VCaP (cell line): ENCODE results near the gene PTGDS.

ENCODE experiments used
- H3K27ac ChIP-seq: fragments of 450-650 bp; 2 replicates; pipeline ENCODE4 v1.5.1; 2017
- TF ChIP-seq, protein P1 (sequence below): fragments of 450-650 bp; conservative IDR thresholded peaks from 2 replicates; pipeline ENCODE4 v1.5.1; 2017; ENCODE audit warnings: mild to moderate bottlenecking, moderate library complexity

PTGDS gene

GRCh38 chr9:137014776-137015539 is 37.7 kb downstream of the PTGDS start:
- no peak overlapping the region for H3K27ac ChIP-seq
- TF ChIP-seq, protein P1, sequence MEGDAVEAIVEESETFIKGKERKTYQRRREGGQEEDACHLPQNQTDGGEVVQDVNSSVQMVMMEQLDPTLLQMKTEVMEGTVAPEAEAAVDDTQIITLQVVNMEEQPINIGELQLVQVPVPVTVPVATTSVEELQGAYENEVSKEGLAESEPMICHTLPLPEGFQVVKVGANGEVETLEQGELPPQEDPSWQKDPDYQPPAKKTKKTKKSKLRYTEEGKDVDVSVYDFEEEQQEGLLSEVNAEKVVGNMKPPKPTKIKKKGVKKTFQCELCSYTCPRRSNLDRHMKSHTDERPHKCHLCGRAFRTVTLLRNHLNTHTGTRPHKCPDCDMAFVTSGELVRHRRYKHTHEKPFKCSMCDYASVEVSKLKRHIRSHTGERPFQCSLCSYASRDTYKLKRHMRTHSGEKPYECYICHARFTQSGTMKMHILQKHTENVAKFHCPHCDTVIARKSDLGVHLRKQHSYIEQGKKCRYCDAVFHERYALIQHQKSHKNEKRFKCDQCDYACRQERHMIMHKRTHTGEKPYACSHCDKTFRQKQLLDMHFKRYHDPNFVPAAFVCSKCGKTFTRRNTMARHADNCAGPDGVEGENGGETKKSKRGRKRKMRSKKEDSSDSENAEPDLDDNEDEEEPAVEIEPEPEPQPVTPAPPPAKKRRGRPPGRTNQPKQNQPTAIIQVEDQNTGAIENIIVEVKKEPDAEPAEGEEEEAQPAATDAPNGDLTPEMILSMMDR = no peak

GRCh38 chr9:137015540-137015930 is 38.2 kb downstream of the PTGDS start:
- H3K27ac ChIP-seq = no peak overlapping the region
- TF ChIP-seq, protein P1 = no peak

GRCh38 chr9:137015976-137016375 is 38.7 kb downstream of the PTGDS start:
- no peak overlapping the region for H3K27ac ChIP-seq
- TF ChIP-seq, protein P1 = no peak

DNA sequence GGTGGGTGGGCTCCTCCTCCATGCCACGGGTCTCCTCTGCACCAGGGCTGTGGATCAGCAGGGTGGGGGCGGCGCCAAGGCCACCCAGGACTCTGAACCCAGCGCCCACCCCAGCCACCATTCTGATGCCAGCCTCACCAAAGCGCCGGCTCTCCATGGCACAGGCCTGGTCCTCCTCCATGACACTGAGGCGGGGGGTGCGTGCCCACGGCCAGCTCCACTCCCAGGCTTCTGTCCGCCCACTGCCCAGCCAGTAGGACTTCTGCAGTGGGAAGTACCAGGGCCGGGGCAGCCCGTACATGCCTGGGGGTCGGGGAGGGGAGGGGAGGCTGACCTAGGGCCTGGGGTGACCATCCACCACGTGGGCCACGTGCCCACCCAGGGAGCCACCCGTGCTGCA is 39.1 kb downstream of the PTGDS start:
- TF ChIP-seq, protein P1 = no peak
- H3K27ac ChIP-seq = no peak overlapping the region

GRCh38 chr9:137017071-137017470 is 39.8 kb downstream of the PTGDS start:
- TF ChIP-seq, protein P1 = no peak
- H3K27ac ChIP-seq = no peak overlapping the region

DNA sequence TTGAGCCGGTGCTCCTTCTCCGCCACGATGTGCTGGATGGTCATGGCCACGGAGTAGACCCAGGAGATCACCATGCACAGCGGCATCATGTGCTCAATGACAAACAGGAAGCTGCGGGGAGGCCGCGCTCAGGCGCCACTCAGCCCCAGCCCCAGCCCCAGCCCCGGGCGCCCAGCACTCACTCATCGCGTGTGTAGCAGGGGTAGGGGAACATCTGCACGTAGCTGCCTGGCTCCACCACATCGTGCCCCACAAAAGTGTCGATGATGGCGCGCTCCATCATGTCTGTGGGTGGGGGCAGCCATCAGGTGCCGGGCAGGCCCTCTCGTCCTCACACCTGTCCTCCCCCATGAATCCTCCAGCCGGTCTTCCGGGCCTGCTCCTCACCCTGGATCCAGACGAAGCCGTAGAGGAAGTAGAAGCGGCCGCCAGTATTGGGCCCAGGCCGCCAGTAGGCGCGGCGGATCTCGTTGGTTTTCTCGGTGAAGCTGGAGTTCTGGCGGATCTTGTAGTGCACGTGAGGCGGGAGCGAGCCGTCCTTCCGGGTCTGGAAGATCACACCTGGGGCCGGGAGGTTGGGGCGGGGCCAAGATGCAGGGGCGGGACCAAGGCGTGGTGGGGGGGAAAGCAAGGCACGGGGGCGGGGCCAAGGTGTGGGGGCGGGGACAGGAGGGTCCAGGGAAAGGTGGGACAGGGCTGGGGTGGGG is 40.6 kb downstream of the PTGDS start:
- TF ChIP-seq, protein P1 = no peak
- no peak overlapping the region for H3K27ac ChIP-seq

DNA sequence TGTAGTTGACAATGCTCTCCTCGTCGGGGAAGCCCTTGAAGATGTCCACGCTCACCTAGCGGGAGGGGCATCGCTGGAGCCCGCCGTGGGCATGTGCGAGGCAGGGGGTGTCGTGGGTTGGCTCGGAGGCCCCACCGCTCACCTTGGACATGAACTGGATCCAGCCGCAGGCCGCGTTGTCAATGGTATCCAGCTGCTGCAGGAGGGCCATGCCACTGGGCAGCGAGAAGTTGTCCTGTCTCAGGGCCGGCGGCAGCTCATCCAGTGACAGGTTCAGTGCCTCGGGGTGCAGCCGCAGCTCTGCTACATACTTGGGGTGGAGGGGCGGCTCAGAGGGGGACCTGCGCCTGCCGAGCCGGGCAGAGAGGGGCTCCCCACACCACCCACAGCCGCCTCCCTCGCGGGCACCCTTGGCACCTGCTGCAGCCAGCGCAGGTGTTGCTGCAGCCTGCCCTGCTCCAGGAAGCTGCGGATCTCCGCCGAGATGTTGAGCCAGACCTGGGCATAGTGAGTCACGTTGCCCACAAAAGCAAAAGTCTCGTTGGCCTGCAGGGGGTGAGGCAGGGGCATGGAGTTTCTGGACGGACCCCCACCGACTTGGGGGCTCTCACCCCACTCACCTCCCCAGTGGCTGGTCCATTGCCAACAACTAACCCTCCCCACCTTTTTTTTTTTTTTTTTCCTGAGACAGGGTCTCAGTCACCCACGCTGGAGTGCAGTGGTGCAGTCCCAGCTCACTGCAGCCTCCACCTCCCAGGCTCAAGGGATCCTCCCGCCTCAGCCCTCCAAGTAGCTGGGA is 41.7 kb downstream of the PTGDS start:
- no peak overlapping the region for H3K27ac ChIP-seq
- TF ChIP-seq, protein P1 = no peak
